ENCODE measurements around the gene ZNF227. TPM values are rescaled to one million over a fixed set of nuclear protein-coding genes. Genes with fewer than 3 reads are reported as not detected.

The ZNF227 gene
- total RNA-seq, 2 experiments from 2014 or later = 17.7 to 18.5 TPM

- H3K27me3 Mint-ChIP-seq = no peaks in the 10 kb centered on the region
- H3K4me1 Mint-ChIP-seq (ENCODE audit: low read depth) = no peaks in the 10 kb centered on the region
- intact Hi-C loops (cut with micrococcal nuclease) = no loop called here
- no peak for DNase-seq
- peaks cover 70% of the 10 kb centered on the region for H3K9me3 Mint-ChIP-seq
- ChIA-PET CTCF (no interaction called here), POLR2A (interaction anchor here (0.8 kb wide), 1 partner anchor 166 kb away, joined by 3 read pairs; no protein-coding TSS in a partner anchor)
- H3K27ac Mint-ChIP-seq = no peak overlapping the region
- ATAC-seq = no peak
- no peak for TF ChIP-seq CTCF (IDR thresholded peaks at IDR 0.05)
- H3K4me3 Mint-ChIP-seq = no peak overlapping the region
- H3K36me3 Mint-ChIP-seq (ENCODE audit: low read depth) = peaks cover 71% of the 10 kb centered on the region
Measured at GRCh38 chr19:44176590-44176989, 35.7 kb upstream of the ZNF227 start.

DNA sequence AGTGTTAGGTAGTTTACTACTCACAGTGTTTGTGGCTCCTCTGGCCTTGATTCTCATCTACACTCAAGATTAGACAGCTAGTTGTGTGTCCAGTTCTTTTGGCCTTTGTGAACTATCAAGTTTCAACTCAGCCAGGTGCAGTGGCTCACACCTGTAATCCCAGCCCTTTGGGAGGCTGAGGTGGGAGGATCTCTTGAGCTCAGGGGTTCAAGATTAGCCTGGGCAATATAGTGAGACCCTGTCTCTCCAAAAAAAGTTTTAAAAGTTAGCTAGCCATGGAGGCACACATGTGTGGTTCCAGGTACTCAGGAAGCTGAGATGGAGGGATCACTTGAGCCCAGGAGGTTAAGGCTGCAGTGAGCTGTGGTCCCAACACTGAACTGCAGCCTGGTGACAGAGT lies 31.4 kb upstream of the ZNF227 start:
- H3K4me3 Mint-ChIP-seq = no peak overlapping the region
- ChIA-PET POLR2A (no interaction called here), CTCF (no interaction called here)
- H3K4me1 Mint-ChIP-seq (ENCODE audit: low read depth) = no peaks in the 10 kb centered on the region
- no peaks in the 10 kb centered on the region for H3K27me3 Mint-ChIP-seq
- H3K9me3 Mint-ChIP-seq = peaks cover 60% of the 10 kb centered on the region
- ATAC-seq (no peak), DNase-seq (no peak)
- H3K27ac Mint-ChIP-seq = no peak overlapping the region
- TF ChIP-seq CTCF (IDR thresholded peaks at IDR 0.05) = no peak
- intact Hi-C loops (cut with micrococcal nuclease) = no loop called here
- H3K36me3 Mint-ChIP-seq (ENCODE audit: low read depth) = peaks cover 29% of the 10 kb centered on the region

GRCh38 chr19:44182145-44182544 lies 30.2 kb upstream of the ZNF227 start:
- H3K27ac Mint-ChIP-seq = no peak overlapping the region

DNA sequence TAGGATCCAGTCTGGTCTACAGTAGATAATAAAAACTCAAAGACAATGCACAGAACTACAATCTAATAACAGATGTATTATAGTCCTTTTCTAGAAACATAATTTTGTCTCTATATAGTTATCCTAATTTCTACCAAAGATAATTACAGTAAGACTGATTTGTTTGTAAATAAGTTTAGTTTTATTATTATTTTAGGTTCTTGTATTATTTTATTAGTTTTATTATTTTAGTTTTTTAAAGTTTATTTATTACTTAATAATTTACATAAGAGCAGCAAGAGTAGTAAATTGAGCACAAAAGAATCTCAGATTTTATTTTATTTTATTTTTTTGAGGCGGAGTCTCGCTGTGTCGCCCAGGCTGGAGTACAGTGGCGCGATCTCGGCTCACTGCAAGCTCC lies 22.3 kb upstream of the ZNF227 start:
- peaks cover 34% of the 10 kb centered on the region for H3K9me3 Mint-ChIP-seq
- intact Hi-C loops (cut with micrococcal nuclease) = no loop called here
- H3K4me3 Mint-ChIP-seq = no peak overlapping the region
- H3K36me3 Mint-ChIP-seq (ENCODE audit: low read depth) = peaks cover 10% of the 10 kb centered on the region
- DNase-seq (no peak), ATAC-seq (no peak)
- POLR2A ChIA-PET = no interaction called here
- no peaks in the 10 kb centered on the region for H3K4me1 Mint-ChIP-seq (ENCODE audit: low read depth)
- no peak overlapping the region for H3K27ac Mint-ChIP-seq
- TF ChIP-seq CTCF (IDR thresholded peaks at IDR 0.05) = no peak
- no peaks in the 10 kb centered on the region for H3K27me3 Mint-ChIP-seq
- CTCF ChIA-PET = no interaction called here

More at GRCh38 chr19:44182145-44182544, 30.2 kb upstream of the ZNF227 start:
- no peak for TF ChIP-seq CTCF (IDR thresholded peaks at IDR 0.05)
- Mint-ChIP-seq H3K4me3 (no peak overlapping the region), H3K9me3 (peaks cover 53% of the 10 kb centered on the region), H3K27me3 (no peaks in the 10 kb centered on the region), H3K36me3 (ENCODE audit: low read depth) (peaks cover 18% of the 10 kb centered on the region), H3K4me1 (ENCODE audit: low read depth) (no peaks in the 10 kb centered on the region)
- POLR2A ChIA-PET = no interaction called here
- DNase-seq (no peak), ATAC-seq (no peak)
- intact Hi-C loops (cut with micrococcal nuclease) = no loop called here
- CTCF ChIA-PET = no interaction called here

GRCh38 chr19:44192127-44192526 lies 20.2 kb upstream of the ZNF227 start:
- ChIA-PET CTCF (no interaction called here), POLR2A (no interaction called here)
- Mint-ChIP-seq H3K4me3 (no peak overlapping the region), H3K27me3 (no peaks in the 10 kb centered on the region), H3K36me3 (ENCODE audit: low read depth) (peaks cover 9% of the 10 kb centered on the region), H3K27ac (no peak overlapping the region), H3K9me3 (peaks cover 45% of the 10 kb centered on the region), H3K4me1 (ENCODE audit: low read depth) (no peaks in the 10 kb centered on the region)
- no peak for DNase-seq
- intact Hi-C loops (cut with micrococcal nuclease) = no loop called here
- no peak for ATAC-seq
- TF ChIP-seq CTCF (IDR thresholded peaks at IDR 0.05) = no peak
